Osteocyte (in vitro differentiated cells): ENCODE data around the gene NOCT. TPM values are rescaled to one million over a fixed set of nuclear protein-coding genes. Genes with fewer than 3 reads are reported as not detected.

Experiments used
- DNase-seq: peaks from one replicate; pipeline ENCODE4 v3.0.0; 2021; ENCODE audit warnings: mixed read lengths; ENCODE audit not compliant: unreplicated experiment; ENCODE audit errors: extremely low spot score
- H3K27ac Mint-ChIP-seq: one replicate; pipeline ENCODE4 v1.8.0; 2021; ENCODE audit warnings: mild to moderate bottlenecking, mixed read lengths; ENCODE audit not compliant: unreplicated experiment
- H3K27me3 Mint-ChIP-seq: one replicate; pipeline ENCODE4 v1.8.0; 2021; ENCODE audit warnings: mixed read lengths; ENCODE audit not compliant: unreplicated experiment
- H3K36me3 Mint-ChIP-seq: one replicate; pipeline ENCODE4 v1.8.0; 2021; ENCODE audit warnings: mixed read lengths; ENCODE audit not compliant: unreplicated experiment
- H3K4me1 Mint-ChIP-seq: one replicate; pipeline ENCODE4 v1.8.0; 2021; ENCODE audit warnings: mixed read lengths; ENCODE audit not compliant: unreplicated experiment
- H3K4me3 Mint-ChIP-seq: one replicate; pipeline ENCODE4 v1.8.0; 2021; ENCODE audit warnings: mild to moderate bottlenecking, moderate library complexity, mixed read lengths; ENCODE audit not compliant: unreplicated experiment
- H3K9me3 Mint-ChIP-seq: one replicate; pipeline ENCODE4 v1.8.0; 2021; ENCODE audit warnings: mixed read lengths; ENCODE audit not compliant: unreplicated experiment
- CTCF ChIP-seq: fragments of 200-600 bp; sonication (generic); IDR thresholded peaks from 2 replicates; pipeline ENCODE4 v1.5.0; 2021; ENCODE audit warnings: antibody characterized with exemption, mild to moderate bottlenecking, moderate library complexity
- total RNA-seq: library from RNA; stranded (reverse); gene quantifications from 2 replicates; pipeline ENCODE4 v1.2.1, GENCODE V29; 2021

Gene NOCT
- total RNA-seq, 1 donor from 2014 or later: 16.0 TPM

- H3K9me3 Mint-ChIP-seq: no peaks in the 10 kb centered on the region
- no peak for TF ChIP-seq CTCF
- no peak overlapping the region for H3K4me3 Mint-ChIP-seq
- H3K27me3 Mint-ChIP-seq: no peaks in the 10 kb centered on the region
- DNase-seq: no peak
- peaks cover 3% of the 10 kb centered on the region for H3K36me3 Mint-ChIP-seq
- H3K27ac Mint-ChIP-seq: no peak overlapping the region
- no peaks in the 10 kb centered on the region for H3K4me1 Mint-ChIP-seq
These were observed 76.7 kb downstream of the NOCT start for GRCh38 chr4:139092271-139092670.

Other genes with a start within 250 kb of the NOCT start
- 47.6 and 51.0 TPM in 2 replicates for gene ELF2, start 161.4 kb downstream of the NOCT start, total RNA-seq